Transverse colon (tissue), 4 donors: Measurements from ENCODE around the gene KCNV2. TPM values are rescaled to one million over a fixed set of nuclear protein-coding genes. Genes with fewer than 3 reads are reported as not detected.

ENCODE experiments used
- DNase-seq: peaks from one replicate; pipeline ENCODE4 v3.0.0-alpha.2; 2019
- H3K27ac ChIP-seq, 4 donors: fragments of 200-600 bp; sonication (generic); 2 replicates each; pipeline ENCODE4 v1.5.1; 2016 to 2018; ENCODE audit warnings: inconsistent platforms in 4 of 4
- H3K27me3 ChIP-seq: fragments of 200-600 bp; sonication (generic); 2 replicates; pipeline ENCODE4 v1.5.1; 2017; ENCODE audit warnings: inconsistent platforms
- H3K36me3 ChIP-seq, 4 donors: fragments of 200-600 bp; sonication (generic); 2 replicates each; pipeline ENCODE4 v1.5.1; 2017 to 2019; ENCODE audit warnings: inconsistent platforms in 4 of 4
- H3K4me1 ChIP-seq, 4 donors: fragments of 200-600 bp; sonication (generic); 2 replicates each; pipeline ENCODE4 v1.5.1; 2017 to 2020; ENCODE audit warnings: inconsistent platforms in 4 of 4
- H3K4me3 ChIP-seq, 4 donors: fragments of 200-600 bp; sonication (generic); 1 replicate in 1 of 4; 2 replicates in 3 of 4; pipeline versions ENCODE4 v1.5.1 to v1.6.1; 2017 to 2019; ENCODE audit warnings: inconsistent platforms in 4 of 4
- H3K9me3 ChIP-seq, 2 donors: fragments of 200-600 bp; sonication (generic); 2 replicates each; pipeline ENCODE4 v1.5.1; 2017 to 2019; ENCODE audit warnings: inconsistent platforms in 2 of 2
- CTCF ChIP-seq, 5 experiments: fragments of 200-600 bp in 3 of 5; fragments of 450-650 bp in 2 of 5; sonication (generic) in 3 of 5; IDR thresholded peaks; 1 replicate in 2 of 5; 2 replicates in 3 of 5; pipeline ENCODE4 v1.5.1; 2016 to 2017; ENCODE audit warnings: antibody characterized with exemption in 5 of 5, inconsistent platforms in 3 of 5, mild to moderate bottlenecking in 2 of 5, moderate library complexity in 1 of 5
- EP300 ChIP-seq: sonication (generic); formaldehyde crosslinking; IDR thresholded peaks from one replicate; pipeline ENCODE4 v1.6.1; 2017; ENCODE audit warnings: antibody characterized with exemption, low read depth
- POLR2A ChIP-seq: fragments of 450-650 bp; IDR thresholded peaks from one replicate; pipeline ENCODE4 v1.6.1; 2016; ENCODE audit warnings: antibody characterized with exemption, mild to moderate bottlenecking, moderate library complexity
- POLR2AphosphoS5 ChIP-seq, 3 donors: sonication (generic); formaldehyde crosslinking; IDR thresholded peaks; one replicate each; pipeline ENCODE4 v1.6.1; 2016; ENCODE audit warnings: antibody characterized with exemption in 3 of 3
- WGBS, 2 donors: methylation state at CpG; one replicate each; pipeline ENCODE4 v1.1.5; 2018; ENCODE audit warnings: low coverage in 1 of 2; 5-methylcytosine and 5-hydroxymethylcytosine counted together
- in situ Hi-C, 4 donors: fragments of 200-750 bp; cut with MboI; loops; one replicate each; pipeline versions ENCODE4 v1.15.0 to v1.15.1; 2017; ENCODE audit warnings: low sequenced_read_pairs in 3 of 4, low pct_ligation_motif_present in 1 of 4, low pct_unique_long_range_greater_than_20kb in 1 of 4
- intact Hi-C: fragments of 100-400 bp; cut with DNase I; formaldehyde crosslinking; loops from one replicate; pipeline ENCODE4 v1.15.1; 2023; ENCODE audit warnings: low total_unique reads
- total RNA-seq, 4 donors: library from RNA; depleted of rRNA; stranded (reverse); fragments of >200 nt; gene quantifications; one replicate each; pipeline ENCODE4 v1.1.0, GENCODE V29; 2016

The KCNV2 gene
- total RNA-seq, 4 donors from 2014 or later, result not detected

- TF ChIP-seq POLR2AphosphoS5 (IDR thresholded peaks at IDR 0.05), result no peak
- no peak for TF ChIP-seq EP300
- TF ChIP-seq POLR2A, result no peak
- TF ChIP-seq CTCF (IDR thresholded peaks at IDR 0.05), result no peak
- intact Hi-C loops, result no loop called here
- H3K9me3 ChIP-seq, result no peaks in the 10 kb centered on the region
- no peak overlapping the region for H3K27ac ChIP-seq
- 42 to 100% methylated on average over 1 of the region's 1 CpG for WGBS, 2 donors
- no peaks in the 10 kb centered on the region for H3K27me3 ChIP-seq
- DNase-seq, result no peak
- H3K4me1 ChIP-seq, result no peaks in the 10 kb centered on the region
- in situ Hi-C loops, result no loop called here
- H3K36me3 ChIP-seq, result no peaks in the 10 kb centered on the region
- H3K4me3 ChIP-seq, result no peak overlapping the region
Measured at GRCh38 chr9:2720179-2720654, 2.9 kb downstream of the KCNV2 start.

- WGBS, 2 donors, result 74 to 100% methylated on average over 1 to 2 of the region's 2 CpGs
- in situ Hi-C loops, result no loop called here
Measured at GRCh38 chr9:2722715-2723114, 5.4 kb downstream of the KCNV2 start.

GRCh38 chr9:2723376-2724065 is 6.2 kb downstream of the KCNV2 start:
- intact Hi-C loops, result no loop called here

More at GRCh38 chr9:2722715-2723114, 5.4 kb downstream of the KCNV2 start:
- H3K27ac ChIP-seq, result no peak overlapping the region
- DNase-seq, result no peak
- intact Hi-C loops, result no loop called here
- H3K4me3 ChIP-seq, result no peak overlapping the region
- no peaks in the 10 kb centered on the region for H3K27me3 ChIP-seq
- no peaks in the 10 kb centered on the region for H3K9me3 ChIP-seq
- no peaks in the 10 kb centered on the region for H3K36me3 ChIP-seq
- H3K4me1 ChIP-seq, result peaks cover 0 to under 1% (median 0%) of the 10 kb centered on the region in 4 donors
- no peak for TF ChIP-seq CTCF (IDR thresholded peaks at IDR 0.05)
- TF ChIP-seq EP300, result no peak
- no peak for TF ChIP-seq POLR2A
- no peak for TF ChIP-seq POLR2AphosphoS5 (IDR thresholded peaks at IDR 0.05)

GRCh38 chr9:2725126-2725525 is 7.8 kb downstream of the KCNV2 start:
- H3K27ac ChIP-seq, result no peak overlapping the region
- no peak for DNase-seq
- intact Hi-C loops (no loop called here), in situ Hi-C loops (no loop called here)
- no peak overlapping the region for H3K4me3 ChIP-seq
- H3K4me1 ChIP-seq, result peaks cover 0 to 7% (median 0%) of the 10 kb centered on the region in 4 donors
- 88 to 89% methylated on average over 4 of the region's 4 CpGs for WGBS, 2 donors
- H3K36me3 ChIP-seq, result no peaks in the 10 kb centered on the region
- no peaks in the 10 kb centered on the region for H3K27me3 ChIP-seq
- no peaks in the 10 kb centered on the region for H3K9me3 ChIP-seq
- TF ChIP-seq CTCF (IDR thresholded peaks at IDR 0.05) (no peak), EP300 (no peak), POLR2AphosphoS5 (IDR thresholded peaks at IDR 0.05) (no peak), POLR2A (no peak)

More at GRCh38 chr9:2723376-2724065, 6.2 kb downstream of the KCNV2 start:
- H3K9me3 ChIP-seq, result no peaks in the 10 kb centered on the region
- no peaks in the 10 kb centered on the region for H3K27me3 ChIP-seq
- no peak overlapping the region for H3K4me3 ChIP-seq
- H3K36me3 ChIP-seq, result no peaks in the 10 kb centered on the region
- peaks cover 0 to 7% (median 0%) of the 10 kb centered on the region in 4 donors for H3K4me1 ChIP-seq
- 71 to 80% methylated on average over 4 of the region's 4 CpGs for WGBS, 2 donors
- no peak overlapping the region for H3K27ac ChIP-seq
- in situ Hi-C loops, result no loop called here
- no peak for TF ChIP-seq POLR2AphosphoS5 (IDR thresholded peaks at IDR 0.05)
- TF ChIP-seq EP300, result no peak
- no peak for TF ChIP-seq POLR2A
- no peak for TF ChIP-seq CTCF (IDR thresholded peaks at IDR 0.05)
- no peak for DNase-seq
